Measurements from ENCODE around the gene DDN.

GRCh38 chr12:48972213-48972951, 26.8 kb downstream of the DDN start:
- TF ChIP-seq CTCF (IDR thresholded peaks at IDR 0.05) (no peak), POLR2AphosphoS5 (IDR thresholded peaks at IDR 0.05) (no peak), POLR2A (IDR thresholded peaks at IDR 0.05) (no peak)
